Trophoblast cell (in vitro differentiated cells and primary cell): ENCODE results near the gene LIPF.

ENCODE experiments used
- DNase-seq, 2 donors: peaks; one replicate each; pipeline ENCODE4 v3.0.0-alpha.2; 2016
- H2AFZ ChIP-seq: 2 replicates; pipeline ENCODE4 v1.6.1; 2013; ENCODE audit warnings: low read length, moderate library complexity, mild to moderate bottlenecking; ENCODE audit not compliant: insufficient read depth, poor library complexity
- H2AK5ac ChIP-seq: 2 replicates; pipeline ENCODE4 v1.6.1; 2013; ENCODE audit warnings: mild to moderate bottlenecking, low read length
- H2BK120ac ChIP-seq: 2 replicates; pipeline ENCODE4 v1.6.1; 2013; ENCODE audit warnings: low read length, mild to moderate bottlenecking, moderate library complexity; ENCODE audit not compliant: insufficient read depth, poor library complexity
- H2BK12ac ChIP-seq: 2 replicates; pipeline ENCODE4 v1.6.1; 2013; ENCODE audit warnings: mild to moderate bottlenecking, low read length, moderate library complexity
- H2BK5ac ChIP-seq: 2 replicates; pipeline ENCODE4 v1.6.1; 2013; ENCODE audit warnings: low read length, low read depth, moderate library complexity, mild to moderate bottlenecking; ENCODE audit not compliant: poor library complexity
- H3K14ac ChIP-seq: 2 replicates; pipeline ENCODE4 v1.6.1; 2013; ENCODE audit warnings: mild to moderate bottlenecking, low read length
- H3K18ac ChIP-seq: 2 replicates; pipeline ENCODE4 v1.6.1; 2013; ENCODE audit warnings: mild to moderate bottlenecking, low read length
- H3K23ac ChIP-seq: 2 replicates; pipeline ENCODE4 v1.6.1; 2013; ENCODE audit warnings: low read length
- H3K27ac ChIP-seq: 2 replicates; pipeline ENCODE4 v1.5.1; 2013; ENCODE audit warnings: low read depth, mild to moderate bottlenecking, inconsistent platforms, low read length, moderate library complexity
- H3K27me3 ChIP-seq: 2 replicates; pipeline ENCODE4 v1.6.1; 2013; ENCODE audit warnings: inconsistent platforms, mild to moderate bottlenecking, low read length, moderate library complexity; ENCODE audit not compliant: insufficient read depth
- H3K36me3 ChIP-seq, 2 experiments: 1 replicate in 1 of 2; 2 replicates in 1 of 2; pipeline ENCODE4 v1.6.1; 2013; ENCODE audit warnings: low read length in 2 of 2, mild to moderate bottlenecking in 2 of 2, moderate library complexity in 1 of 2; ENCODE audit not compliant: insufficient read depth in 2 of 2, control insufficient read depth in 1 of 2
- H3K4ac ChIP-seq: 2 replicates; pipeline ENCODE4 v1.6.1; 2013; ENCODE audit warnings: low read depth, mild to moderate bottlenecking, low read length, moderate library complexity
- H3K4me1 ChIP-seq, 2 experiments: 1 replicate in 1 of 2; 2 replicates in 1 of 2; pipeline ENCODE4 v1.6.1; 2013; ENCODE audit warnings: low read length in 2 of 2, mild to moderate bottlenecking in 2 of 2, moderate library complexity in 1 of 2; ENCODE audit not compliant: insufficient read depth in 2 of 2, control insufficient read depth in 1 of 2
- H3K4me2 ChIP-seq: 2 replicates; pipeline ENCODE4 v1.6.1; 2013; ENCODE audit warnings: inconsistent platforms, mild to moderate bottlenecking, low read length, moderate library complexity
- H3K4me3 ChIP-seq: 2 replicates; pipeline ENCODE4 v1.5.1; 2013; ENCODE audit warnings: mild to moderate bottlenecking, low read depth, low read length, inconsistent platforms
- H3K79me1 ChIP-seq: one replicate; pipeline ENCODE4 v1.6.1; 2013; ENCODE audit warnings: low read length
- H3K79me2 ChIP-seq: 2 replicates; pipeline ENCODE4 v1.6.1; 2013; ENCODE audit warnings: low read length, mild to moderate bottlenecking; ENCODE audit not compliant: control insufficient read depth, insufficient read depth, poor library complexity
- H3K9ac ChIP-seq: 2 replicates; pipeline ENCODE4 v1.6.1; 2013; ENCODE audit warnings: mild to moderate bottlenecking, low read length
- H3K9me3 ChIP-seq: 2 replicates; pipeline ENCODE4 v1.6.1; 2013; ENCODE audit warnings: low read depth, mild to moderate bottlenecking, control low read depth, inconsistent platforms, low read length; ENCODE audit not compliant: insufficient read depth
- H4K12ac ChIP-seq: 2 replicates; pipeline ENCODE4 v1.6.1; 2013; ENCODE audit warnings: low read depth, mild to moderate bottlenecking, low read length, moderate library complexity
- H4K8ac ChIP-seq: 2 replicates; pipeline ENCODE4 v1.6.1; 2013; ENCODE audit warnings: low read depth, mild to moderate bottlenecking, low read length, moderate library complexity
- H4K91ac ChIP-seq: one replicate; pipeline ENCODE4 v1.6.1; 2013; ENCODE audit warnings: low read depth, mild to moderate bottlenecking, low read length, moderate library complexity
- WGBS: extraction: QIAGEN DNeasy Blood & Tissue Kit; methylation state at CpG from one replicate; pipeline ENCODE4 v1.1.7; 2013; ENCODE audit warnings: missing lambda C conversion rate; ENCODE audit not compliant: insufficient read length, insufficient coverage; ENCODE audit errors: extremely low coverage; 5-methylcytosine and 5-hydroxymethylcytosine counted together

LIPF gene

GRCh38 chr10:88657901-88658300 is 6.3 kb upstream of the LIPF start:
- Histone ChIP-seq H3K27me3 (no peaks in the 10 kb centered on the region), H3K79me1 (no peaks in the 10 kb centered on the region), H2BK120ac (no peak overlapping the region), H3K4me3 (no peak overlapping the region), H3K4me1 (no peaks in the 10 kb centered on the region), H2BK5ac (no peak overlapping the region), H4K91ac (no peak overlapping the region), H2BK12ac (no peak overlapping the region), H2AK5ac (no peak overlapping the region), H3K4me2 (no peak overlapping the region), H3K9me3 (no peaks in the 10 kb centered on the region), H2AFZ (no peak overlapping the region), H3K79me2 (no peaks in the 10 kb centered on the region), H4K8ac (no peak overlapping the region), H3K36me3 (no peaks in the 10 kb centered on the region), H3K27ac (no peak overlapping the region), H4K12ac (no peak overlapping the region), H3K18ac (no peak overlapping the region), H3K9ac (no peak overlapping the region), H3K23ac (no peak overlapping the region), H3K4ac (no peak overlapping the region), H3K14ac (no peak overlapping the region)
- no CpG with 5 or more reads among the region's 1 CpG for WGBS
- DNase-seq, result peak; percentile 58 to 83

DNA sequence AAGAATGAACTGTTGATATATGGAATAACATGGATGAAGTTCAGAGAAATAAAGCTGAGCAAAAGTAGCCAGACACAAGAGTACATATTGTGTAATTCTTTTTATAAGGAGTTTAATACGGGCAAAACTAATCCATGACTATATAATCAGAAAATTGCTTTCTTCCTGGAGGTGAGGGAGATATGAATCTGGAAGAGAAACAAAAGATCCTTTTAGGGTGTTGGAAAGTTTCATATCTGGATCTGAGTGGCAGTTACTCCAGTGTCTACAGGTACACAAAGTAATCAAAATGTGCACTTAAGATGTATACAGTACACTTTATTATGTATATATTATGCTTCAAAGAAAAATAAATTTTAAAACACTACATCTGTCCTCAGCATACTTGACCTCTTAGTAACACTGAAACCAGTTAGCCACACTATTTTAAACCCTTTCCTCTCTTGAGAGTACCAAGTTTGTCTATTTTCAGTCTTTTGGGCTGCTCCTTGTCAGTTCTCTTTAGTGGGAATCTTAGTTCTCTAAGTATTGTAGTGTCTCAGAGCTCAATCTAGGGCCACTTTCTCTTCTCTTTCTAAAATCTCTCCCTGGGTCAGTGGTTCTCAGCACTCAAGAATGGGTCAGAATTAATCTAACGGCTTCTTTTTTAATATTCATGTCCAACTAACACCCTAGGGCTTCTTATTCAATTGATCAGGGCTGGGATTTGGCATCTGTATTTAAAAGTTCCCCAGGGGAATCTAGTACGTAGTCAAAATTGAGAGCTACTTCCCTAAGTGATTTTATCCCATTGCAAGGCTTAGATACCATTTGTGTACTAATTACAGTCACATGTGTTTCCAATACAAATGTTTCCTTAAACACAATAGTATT is 4.3 kb upstream of the LIPF start:
- Histone ChIP-seq H2AFZ (no peak overlapping the region), H3K4me2 (no peak overlapping the region), H3K4ac (no peak overlapping the region), H3K9me3 (no peaks in the 10 kb centered on the region), H3K79me1 (no peaks in the 10 kb centered on the region), H3K27ac (no peak overlapping the region), H4K91ac (no peak overlapping the region), H3K79me2 (no peaks in the 10 kb centered on the region), H3K4me3 (no peak overlapping the region), H3K9ac (no peak overlapping the region), H3K23ac (no peak overlapping the region), H2BK12ac (no peak overlapping the region), H3K36me3 (no peaks in the 10 kb centered on the region), H4K12ac (no peak overlapping the region), H3K18ac (no peak overlapping the region), H2BK5ac (no peak overlapping the region), H2BK120ac (no peak overlapping the region), H3K4me1 (no peaks in the 10 kb centered on the region), H2AK5ac (no peak overlapping the region), H4K8ac (no peak overlapping the region), H3K27me3 (no peaks in the 10 kb centered on the region), H3K14ac (no peak overlapping the region)
- no CpG with 5 or more reads among the region's 3 CpGs for WGBS
- no peak for DNase-seq

- DNase-seq, result no peak
- Histone ChIP-seq H3K27ac (no peak overlapping the region), H3K18ac (no peak overlapping the region), H3K4me1 (no peaks in the 10 kb centered on the region), H3K9ac (no peak overlapping the region), H2BK12ac (no peak overlapping the region), H3K36me3 (no peaks in the 10 kb centered on the region), H4K91ac (no peak overlapping the region), H3K9me3 (no peaks in the 10 kb centered on the region), H4K12ac (no peak overlapping the region), H3K23ac (no peak overlapping the region), H3K4me2 (no peak overlapping the region), H2BK5ac (no peak overlapping the region), H3K4ac (no peak overlapping the region), H3K79me2 (no peaks in the 10 kb centered on the region), H3K14ac (no peak overlapping the region), H4K8ac (no peak overlapping the region), H3K79me1 (no peaks in the 10 kb centered on the region), H3K27me3 (no peaks in the 10 kb centered on the region), H2AK5ac (no peak overlapping the region), H2AFZ (no peak overlapping the region), H3K4me3 (no peak overlapping the region), H2BK120ac (no peak overlapping the region)
- no CpG with 5 or more reads among the region's 3 CpGs for WGBS
Measured at GRCh38 chr10:88660598-88660884, 3.7 kb upstream of the LIPF start.

DNA sequence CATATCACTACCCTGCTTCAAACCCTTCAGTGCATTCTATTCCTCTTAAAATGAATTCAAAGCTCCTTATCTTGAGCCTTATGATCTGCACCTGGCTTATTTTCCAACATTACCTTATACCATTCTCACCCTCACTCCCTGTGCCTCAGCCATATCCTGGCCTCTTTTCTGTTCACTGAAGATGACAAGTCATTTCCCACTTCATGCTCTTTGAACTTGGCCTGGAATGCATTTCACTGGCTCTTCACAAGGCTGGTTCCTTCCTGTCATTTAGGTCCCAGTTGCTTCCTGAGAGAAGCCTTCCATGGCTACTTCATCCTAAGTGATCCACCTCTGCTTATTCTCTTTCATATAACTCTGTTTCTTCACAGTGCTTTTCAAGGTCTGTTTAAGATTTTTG is 3.2 kb upstream of the LIPF start:
- H2BK120ac ChIP-seq, result no peak overlapping the region
- H3K23ac ChIP-seq, result no peak overlapping the region
- H2BK12ac ChIP-seq, result no peak overlapping the region
- H3K79me1 ChIP-seq, result no peaks in the 10 kb centered on the region
- H3K4me3 ChIP-seq, result no peak overlapping the region
- H3K4me2 ChIP-seq, result no peak overlapping the region
- H3K9me3 ChIP-seq, result no peaks in the 10 kb centered on the region
- H2AK5ac ChIP-seq, result no peak overlapping the region
- no peak overlapping the region for H3K4ac ChIP-seq
- H3K36me3 ChIP-seq, result no peaks in the 10 kb centered on the region
- H3K9ac ChIP-seq, result no peak overlapping the region
- H3K27me3 ChIP-seq, result no peaks in the 10 kb centered on the region
- H3K14ac ChIP-seq, result no peak overlapping the region
- no peak overlapping the region for H4K91ac ChIP-seq
- H3K4me1 ChIP-seq, result no peaks in the 10 kb centered on the region
- H3K27ac ChIP-seq, result no peak overlapping the region
- H4K12ac ChIP-seq, result no peak overlapping the region
- no peak overlapping the region for H4K8ac ChIP-seq
- H3K18ac ChIP-seq, result no peak overlapping the region
- H2AFZ ChIP-seq, result no peak overlapping the region
- H3K79me2 ChIP-seq, result no peaks in the 10 kb centered on the region
- DNase-seq, result no peak
- H2BK5ac ChIP-seq, result no peak overlapping the region
